ENCODE measurements around the gene AGBL1. TPM values are rescaled to one million over a fixed set of nuclear protein-coding genes. Genes with fewer than 3 reads are reported as not detected.

Gene AGBL1
- total RNA-seq, result not detected in 2 replicates

GRCh38 chr15:86079508-86080266 is at the start of gene AGBL1:
TSS of gene AGBL1 (plus strand) at chr15:86079871.

Measured in bladder microvascular endothelial cell (primary cell).